ENCODE data around the gene SLC22A12.

SLC22A12 gene

GRCh38 chr11:64600281-64600992, 9.4 kb downstream of the SLC22A12 start:
- no peak overlapping the region for H2AFZ ChIP-seq (ENCODE audit: low read depth, low read length)
- H4K8ac ChIP-seq (ENCODE audit: low read length): no peak overlapping the region
- WGBS: 87% methylated on average over 19 of the region's 19 CpGs
- H3K23ac ChIP-seq (ENCODE audit: low read length in 2 of 2): no peak overlapping the region
- no peak overlapping the region for H3K9ac ChIP-seq (ENCODE audit: low read length)
- H3K36me3 ChIP-seq (ENCODE audit: control insufficient read depth in 1 of 2, insufficient read depth in 2 of 2, low read depth in 1 of 2, low read length in 2 of 2): no peaks in the 10 kb centered on the region
- no peak for DNase-seq
- no peak overlapping the region for H3K27ac ChIP-seq (ENCODE audit: low read length, poor library complexity, severe bottlenecking)
- no peak overlapping the region for H2BK5ac ChIP-seq (ENCODE audit: low read depth, low read length, poor library complexity, severe bottlenecking)
- no peak overlapping the region for H3K18ac ChIP-seq (ENCODE audit: low read depth in 1 of 2, low read length in 2 of 2)
- H3K79me1 ChIP-seq (replicated peaks; ENCODE audit: low read length, poor library complexity, severe bottlenecking): no peaks in the 10 kb centered on the region
- peaks cover 28 to 32% of the 10 kb centered on the region in 2 experiments for H3K27me3 ChIP-seq (ENCODE audit: control insufficient read depth in 1 of 2, insufficient read depth in 1 of 2, low read length in 2 of 2)
- no peak overlapping the region for H3K14ac ChIP-seq (ENCODE audit: low read length in 2 of 2)
- H2BK15ac ChIP-seq (ENCODE audit: low read depth, poor library complexity, severe bottlenecking): no peak overlapping the region
- no peak overlapping the region for H2BK12ac ChIP-seq (ENCODE audit: low read length in 2 of 2)
- H3K4me3 ChIP-seq (ENCODE audit: insufficient read depth in 1 of 2, low read depth in 1 of 2, low read length in 2 of 2): no peak overlapping the region
- no peaks in the 10 kb centered on the region for H3K4me1 ChIP-seq (ENCODE audit: control insufficient read depth, insufficient read depth, low read depth, low read length)
- no peak overlapping the region for H2BK120ac ChIP-seq (ENCODE audit: low read depth, low read length)
- peaks cover 7% of the 10 kb centered on the region for H3K9me3 ChIP-seq (ENCODE audit: control insufficient read depth, low read length)
- H2AK5ac ChIP-seq (ENCODE audit: low read length, severe bottlenecking): no peak overlapping the region
- no peak overlapping the region for H4K91ac ChIP-seq (ENCODE audit: low read length)
- no peak overlapping the region for H3K4me2 ChIP-seq (ENCODE audit: low read length, poor library complexity, severe bottlenecking)
- no peak overlapping the region for H3K4ac ChIP-seq (ENCODE audit: low read depth in 1 of 2, low read length in 2 of 2)

GRCh38 chr11:64601605-64602465, 10.8 kb downstream of the SLC22A12 start:
- H3K36me3 ChIP-seq (ENCODE audit: control insufficient read depth in 1 of 2, insufficient read depth in 2 of 2, low read depth in 1 of 2, low read length in 2 of 2): no peaks in the 10 kb centered on the region

GRCh38 chr11:64602466-64603070, 11.5 kb downstream of the SLC22A12 start:
- H3K9ac ChIP-seq (ENCODE audit: low read length): no peak overlapping the region
- no peaks in the 10 kb centered on the region for H3K79me1 ChIP-seq (replicated peaks; ENCODE audit: low read length, poor library complexity, severe bottlenecking)
- H3K36me3 ChIP-seq (ENCODE audit: control insufficient read depth in 1 of 2, insufficient read depth in 2 of 2, low read depth in 1 of 2, low read length in 2 of 2): no peaks in the 10 kb centered on the region
- H3K18ac ChIP-seq (ENCODE audit: low read depth in 1 of 2, low read length in 2 of 2): no peak overlapping the region
- no peak overlapping the region for H2AK5ac ChIP-seq (ENCODE audit: low read length, severe bottlenecking)
- no peak overlapping the region for H4K8ac ChIP-seq (ENCODE audit: low read length)
- DNase-seq: no peak
- H2BK12ac ChIP-seq (ENCODE audit: low read length in 2 of 2): no peak overlapping the region
- H3K4me2 ChIP-seq (ENCODE audit: low read length, poor library complexity, severe bottlenecking): no peak overlapping the region
- peaks cover 28 to 35% of the 10 kb centered on the region in 2 experiments for H3K27me3 ChIP-seq (ENCODE audit: control insufficient read depth in 1 of 2, insufficient read depth in 1 of 2, low read length in 2 of 2)
- H2AFZ ChIP-seq (ENCODE audit: low read depth, low read length): no peak overlapping the region
- no peaks in the 10 kb centered on the region for H3K9me3 ChIP-seq (ENCODE audit: control insufficient read depth, low read length)
- no peaks in the 10 kb centered on the region for H3K4me1 ChIP-seq (ENCODE audit: control insufficient read depth, insufficient read depth, low read depth, low read length)
- H3K4ac ChIP-seq (ENCODE audit: low read depth in 1 of 2, low read length in 2 of 2): no peak overlapping the region
- no peak overlapping the region for H2BK15ac ChIP-seq (ENCODE audit: low read depth, poor library complexity, severe bottlenecking)
- H3K14ac ChIP-seq (ENCODE audit: low read length in 2 of 2): no peak overlapping the region
- 91% methylated on average over 10 of the region's 10 CpGs for WGBS
- H2BK5ac ChIP-seq (ENCODE audit: low read depth, low read length, poor library complexity, severe bottlenecking): no peak overlapping the region
- no peak overlapping the region for H2BK120ac ChIP-seq (ENCODE audit: low read depth, low read length)
- no peak overlapping the region for H3K23ac ChIP-seq (ENCODE audit: low read length in 2 of 2)
- H4K91ac ChIP-seq (ENCODE audit: low read length): peak overlapping the region; percentile 55
- H3K4me3 ChIP-seq (ENCODE audit: insufficient read depth in 1 of 2, low read depth in 1 of 2, low read length in 2 of 2): no peak overlapping the region
- no peak overlapping the region for H3K27ac ChIP-seq (ENCODE audit: low read length, poor library complexity, severe bottlenecking)

More at GRCh38 chr11:64601605-64602465, 10.8 kb downstream of the SLC22A12 start:
- Histone ChIP-seq H4K91ac (ENCODE audit: low read length) (no peak overlapping the region), H3K4me2 (ENCODE audit: low read length, poor library complexity, severe bottlenecking) (no peak overlapping the region), H2BK5ac (ENCODE audit: low read depth, low read length, poor library complexity, severe bottlenecking) (no peak overlapping the region), H2AK5ac (ENCODE audit: low read length, severe bottlenecking) (no peak overlapping the region), H3K4me1 (ENCODE audit: control insufficient read depth, insufficient read depth, low read depth, low read length) (no peaks in the 10 kb centered on the region), H2BK15ac (ENCODE audit: low read depth, poor library complexity, severe bottlenecking) (no peak overlapping the region), H3K14ac (ENCODE audit: low read length in 2 of 2) (no peak overlapping the region), H3K23ac (ENCODE audit: low read length in 2 of 2) (no peak overlapping the region), H3K4me3 (ENCODE audit: insufficient read depth in 1 of 2, low read depth in 1 of 2, low read length in 2 of 2) (no peak overlapping the region), H3K4ac (ENCODE audit: low read depth in 1 of 2, low read length in 2 of 2) (no peak overlapping the region), H3K9me3 (ENCODE audit: control insufficient read depth, low read length) (no peaks in the 10 kb centered on the region), H3K79me1 (replicated peaks; ENCODE audit: low read length, poor library complexity, severe bottlenecking) (no peaks in the 10 kb centered on the region), H2BK120ac (ENCODE audit: low read depth, low read length) (no peak overlapping the region), H3K27ac (ENCODE audit: low read length, poor library complexity, severe bottlenecking) (no peak overlapping the region), H2BK12ac (ENCODE audit: low read length in 2 of 2) (no peak overlapping the region), H2AFZ (ENCODE audit: low read depth, low read length) (no peak overlapping the region), H4K8ac (ENCODE audit: low read length) (no peak overlapping the region), H3K27me3 (ENCODE audit: control insufficient read depth in 1 of 2, insufficient read depth in 1 of 2, low read length in 2 of 2) (peaks cover 35% of the 10 kb centered on the region in 2 experiments), H3K18ac (ENCODE audit: low read depth in 1 of 2, low read length in 2 of 2) (no peak overlapping the region), H3K9ac (ENCODE audit: low read length) (no peak overlapping the region)
- no peak for DNase-seq
- WGBS: 79% methylated on average over 10 of the region's 12 CpGs
